HepG2 (cell line): ENCODE data around the gene TTBK1. TPM values are rescaled to one million over a fixed set of nuclear protein-coding genes. Genes with fewer than 3 reads are reported as not detected.

Experiments used
- ATAC-seq: fragments of 200-7000 bp; cut with Tn5 transposase; 3 replicates; pipeline ENCODE4 v1.9.1; 2020; ENCODE audit warnings: mild to moderate bottlenecking, moderate library complexity
- BruUV-seq: library from RNA; stranded (reverse); fragments of 400-500 nt; replicated peaks from 2 replicates; lab custom pipeline; 2021; lab: Mats Ljungman, UMichigan
- CTCF ChIA-PET: fragments of 300-600 bp; formaldehyde crosslinking; extraction: SDS; loops from one replicate; lab custom pipeline; 2021; ENCODE audit warnings: low total read pairs, inconsistent platforms, low intra/inter-chr PET ratio; lab: Yijun Ruan, JAX
- POLR2A ChIA-PET: fragments of 350-600 bp; sonication (Branson Sonifier 250); formaldehyde crosslinking; loops from one replicate; lab custom pipeline; 2020; ENCODE audit warnings: antibody characterized with exemption, inconsistent platforms; lab: Yijun Ruan, JAX
- DNase-seq: peaks from one replicate; pipeline ENCODE4 v3.0.0-alpha.2; 2015; ENCODE audit warnings: low spot score
- FAIRE-seq: peaks from 3 replicates; lab custom pipeline; 2011; peaks lifted over from hg19 to GRCh38; lab: Jason Lieb, UNC
- H2AFZ ChIP-seq: one replicate; pipeline ENCODE4 v1.6.1; 2011; ENCODE audit warnings: low read length, inconsistent platforms
- H3K27ac ChIP-seq: fragments of 300-600 bp; 3 replicates; pipeline ENCODE4 v1.8.0; 2011; ENCODE audit warnings: mixed run types, mild to moderate bottlenecking, mixed read lengths, low read length, inconsistent platforms; ENCODE audit not compliant: insufficient read depth; ENCODE audit errors: extremely low read length
- H3K27me3 ChIP-seq, 2 experiments: fragments of 200-600 bp in 1 of 2; 2 replicates in 1 of 2; 3 replicates in 1 of 2; pipeline versions ENCODE4 v1.6.0 to v1.8.0; 2011; ENCODE audit warnings: low read length in 2 of 2, mild to moderate bottlenecking in 2 of 2, moderate library complexity in 2 of 2, inconsistent platforms in 1 of 2; ENCODE audit not compliant: insufficient read depth in 2 of 2, control insufficient read depth in 1 of 2
- H3K36me3 ChIP-seq, 2 experiments: fragments of 200-600 bp in 1 of 2; replicated peaks in 1 of 2; 2 replicates in 1 of 2; 3 replicates in 1 of 2; pipeline versions ENCODE4 v1.5.1 to v1.8.0; 2011; ENCODE audit warnings: low read length in 2 of 2, inconsistent platforms in 1 of 2; ENCODE audit not compliant: insufficient read depth in 2 of 2, control insufficient read depth in 1 of 2
- H3K4me1 ChIP-seq: 2 replicates; pipeline ENCODE4 v1.5.1; 2012; ENCODE audit warnings: low read length, inconsistent platforms; ENCODE audit not compliant: insufficient read depth
- H3K4me2 ChIP-seq: 2 replicates; pipeline ENCODE4 v1.6.0; 2011; ENCODE audit warnings: low read depth, low read length, inconsistent platforms
- H3K4me3 ChIP-seq, 3 experiments: fragments of 200-600 bp in 1 of 3; sonication (generic), shearing (Covaris generic) in 1 of 3; replicated peaks in 1 of 3; 2 replicates each; pipeline ENCODE4 v1.5.1; 2011 to 2016; ENCODE audit warnings: low read length in 3 of 3, inconsistent platforms in 2 of 3, low read depth in 2 of 3, mild to moderate bottlenecking in 2 of 3, control low read depth in 1 of 3, mixed read lengths in 1 of 3; ENCODE audit not compliant: insufficient read depth in 1 of 3
- H3K79me2 ChIP-seq: one replicate; pipeline ENCODE4 v1.6.1; 2011; ENCODE audit warnings: low read length, inconsistent platforms; ENCODE audit not compliant: insufficient read depth
- H3K9ac ChIP-seq: 2 replicates; pipeline ENCODE4 v1.6.0; 2011; ENCODE audit warnings: mild to moderate bottlenecking, low read depth, low read length, inconsistent platforms; ENCODE audit not compliant: insufficient read depth
- H3K9me3 ChIP-seq: 2 replicates; pipeline ENCODE4 v1.5.1; 2012; ENCODE audit warnings: mild to moderate bottlenecking, low read length
- H4K20me1 ChIP-seq: 2 replicates; pipeline ENCODE4 v1.6.0; 2011; ENCODE audit warnings: inconsistent platforms, mild to moderate bottlenecking, low read length, moderate library complexity; ENCODE audit not compliant: insufficient read depth
- FOSL2 ChIP-seq: sonication (generic); formaldehyde crosslinking; IDR thresholded peaks from 2 replicates; pipeline ENCODE4 v1.4.0; 2020; ENCODE audit warnings: missing genetic modification reagents
- FOXA3 ChIP-seq: IDR thresholded peaks from 2 replicates; pipeline ENCODE4 v1.6.1; 2016; ENCODE audit warnings: missing genetic modification reagents, missing compliant biosample characterization
- ZKSCAN5 ChIP-seq: sonication (generic); formaldehyde crosslinking; IDR thresholded peaks from 2 replicates; pipeline ENCODE4 v1.5.1; 2020; ENCODE audit warnings: mild to moderate bottlenecking, missing genetic modification reagents
- ZSCAN22 ChIP-seq: sonication (generic); formaldehyde crosslinking; IDR thresholded peaks from 2 replicates; pipeline ENCODE4 v1.4.0; 2020; ENCODE audit warnings: mild to moderate bottlenecking, missing genetic modification reagents
- WGBS: methylation state at CpG from one replicate; pipeline ENCODE4 v1.1.6; 2017; ENCODE audit warnings: low lambda C conversion rate; 5-methylcytosine and 5-hydroxymethylcytosine counted together
- in situ Hi-C: cut with HindIII; loops from 2 replicates; pipeline ENCODE4 v1.10.0; 2017; ENCODE audit warnings: low pct_unique_long_range_greater_than_20kb; ENCODE audit not compliant: extremely low pct_ligation_motif_present
- intact Hi-C: fragments of 100-400 bp; cut with micrococcal nuclease; formaldehyde crosslinking; loops from one replicate; pipeline ENCODE4 v1.10.0; 2022; ENCODE audit not compliant: unreplicated experiment
- polyA plus RNA-seq, 8 experiments: library from polyadenylated mRNA; depleted of rRNA in 3 of 8; stranded (reverse) in 7 of 8; unstranded in 1 of 8; fragments of >200 nt; fragmentation: Illumina TruSeq in 4 of 8; extraction: Trizol in 4 of 8; gene quantifications; 2 replicates each; pipeline versions ENCODE4 v1.2.1 to v1.2.3, GENCODE V29; 2011 to 2016; ENCODE audit warnings: low read depth in 4 of 8, missing spikeins in 1 of 8, mixed read lengths in 1 of 8; ENCODE audit not compliant: insufficient read depth in 1 of 8
- total RNA-seq, 5 experiments: library from RNA; depleted of rRNA; stranded (reverse); fragments of >200 nt; fragmentation: Illumina TruSeq; extraction: Trizol; gene quantifications; 2 replicates each; pipeline ENCODE4 v1.2.3, GENCODE V29; 2016; ENCODE audit warnings: low read depth in 1 of 5
- TF ChIP-seq, protein P1 (sequence below): sonication (generic); formaldehyde crosslinking; IDR thresholded peaks from 2 replicates; pipeline ENCODE4 v1.4.0; 2020; ENCODE audit warnings: mild to moderate bottlenecking, missing genetic modification reagents, borderline replicate concordance
- TF ChIP-seq, protein P2 (sequence below): sonication (generic); formaldehyde crosslinking; IDR thresholded peaks from 2 replicates; pipeline ENCODE4 v1.5.1; 2020; ENCODE audit warnings: mild to moderate bottlenecking, missing genetic modification reagents, moderate library complexity
- TF ChIP-seq, protein P3 (sequence below): IDR thresholded peaks from 2 replicates; pipeline ENCODE4 v1.6.1; 2016; ENCODE audit warnings: mild to moderate bottlenecking

TTBK1 gene
- total and polyA plus RNA-seq, 2 of the 13 experiments (the other 11 are each of a cell fraction or from before 2014, with no cell fraction given): 0.24 to 0.33 TPM

DNA sequence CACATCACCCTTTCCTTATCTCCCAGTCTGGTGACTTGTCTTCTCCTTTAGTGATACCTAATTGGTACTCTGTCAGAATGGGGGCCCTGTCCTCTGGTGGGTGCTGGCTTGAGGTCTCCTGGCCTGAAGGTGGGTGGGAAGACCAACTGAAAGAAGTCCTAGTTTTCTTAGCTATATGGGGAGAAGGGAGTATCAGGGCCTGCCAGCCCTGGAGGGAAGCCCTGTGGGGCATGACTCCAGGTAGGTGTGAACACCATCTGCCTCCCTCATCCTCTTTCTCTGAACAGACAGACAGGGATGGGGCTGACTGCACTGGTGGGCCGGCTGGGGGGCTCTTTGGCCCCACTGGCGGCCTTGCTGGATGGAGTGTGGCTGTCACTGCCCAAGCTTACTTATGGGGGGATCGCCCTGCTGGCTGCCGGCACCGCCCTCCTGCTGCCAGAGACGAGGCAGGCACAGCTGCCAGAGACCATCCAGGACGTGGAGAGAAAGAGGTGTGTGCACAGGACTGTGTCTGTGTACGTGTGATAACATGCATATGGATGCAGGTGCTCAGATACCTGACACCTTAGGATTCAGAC, 60.6 kb downstream of the TTBK1 start:
- CTCF ChIA-PET: no interaction called here

More for the DNA sequence above, 60.6 kb downstream of the TTBK1 start:
- intact Hi-C loops: no loop called here
- POLR2A ChIA-PET: interaction anchor here (2.0 kb wide), 1 partner anchor 13 kb away, joined by 8 read pairs; no protein-coding TSS in a partner anchor
- no peak overlapping the region for H3K9ac ChIP-seq
- no peak for TF ChIP-seq FOXA3 (CRISPR knock-in tag)
- TF ChIP-seq, protein P1, sequence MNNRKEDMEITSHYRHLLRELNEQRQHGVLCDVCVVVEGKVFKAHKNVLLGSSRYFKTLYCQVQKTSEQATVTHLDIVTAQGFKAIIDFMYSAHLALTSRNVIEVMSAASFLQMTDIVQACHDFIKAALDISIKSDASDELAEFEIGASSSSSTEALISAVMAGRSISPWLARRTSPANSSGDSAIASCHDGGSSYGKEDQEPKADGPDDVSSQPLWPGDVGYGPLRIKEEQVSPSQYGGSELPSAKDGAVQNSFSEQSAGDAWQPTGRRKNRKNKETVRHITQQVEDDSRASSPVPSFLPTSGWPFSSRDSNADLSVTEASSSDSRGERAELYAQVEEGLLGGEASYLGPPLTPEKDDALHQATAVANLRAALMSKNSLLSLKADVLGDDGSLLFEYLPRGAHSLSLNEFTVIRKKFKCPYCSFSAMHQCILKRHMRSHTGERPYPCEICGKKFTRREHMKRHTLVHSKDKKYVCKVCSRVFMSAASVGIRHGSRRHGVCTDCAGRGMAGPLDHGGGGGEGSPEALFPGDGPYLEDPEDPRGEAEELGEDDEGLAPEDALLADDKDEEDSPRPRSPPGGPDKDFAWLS (CRISPR knock-in tag): no peak
- TF ChIP-seq ZKSCAN5 (CRISPR knock-in tag): no peak
- no peak for TF ChIP-seq FOSL2 (CRISPR knock-in tag)
- TF ChIP-seq, protein P2, sequence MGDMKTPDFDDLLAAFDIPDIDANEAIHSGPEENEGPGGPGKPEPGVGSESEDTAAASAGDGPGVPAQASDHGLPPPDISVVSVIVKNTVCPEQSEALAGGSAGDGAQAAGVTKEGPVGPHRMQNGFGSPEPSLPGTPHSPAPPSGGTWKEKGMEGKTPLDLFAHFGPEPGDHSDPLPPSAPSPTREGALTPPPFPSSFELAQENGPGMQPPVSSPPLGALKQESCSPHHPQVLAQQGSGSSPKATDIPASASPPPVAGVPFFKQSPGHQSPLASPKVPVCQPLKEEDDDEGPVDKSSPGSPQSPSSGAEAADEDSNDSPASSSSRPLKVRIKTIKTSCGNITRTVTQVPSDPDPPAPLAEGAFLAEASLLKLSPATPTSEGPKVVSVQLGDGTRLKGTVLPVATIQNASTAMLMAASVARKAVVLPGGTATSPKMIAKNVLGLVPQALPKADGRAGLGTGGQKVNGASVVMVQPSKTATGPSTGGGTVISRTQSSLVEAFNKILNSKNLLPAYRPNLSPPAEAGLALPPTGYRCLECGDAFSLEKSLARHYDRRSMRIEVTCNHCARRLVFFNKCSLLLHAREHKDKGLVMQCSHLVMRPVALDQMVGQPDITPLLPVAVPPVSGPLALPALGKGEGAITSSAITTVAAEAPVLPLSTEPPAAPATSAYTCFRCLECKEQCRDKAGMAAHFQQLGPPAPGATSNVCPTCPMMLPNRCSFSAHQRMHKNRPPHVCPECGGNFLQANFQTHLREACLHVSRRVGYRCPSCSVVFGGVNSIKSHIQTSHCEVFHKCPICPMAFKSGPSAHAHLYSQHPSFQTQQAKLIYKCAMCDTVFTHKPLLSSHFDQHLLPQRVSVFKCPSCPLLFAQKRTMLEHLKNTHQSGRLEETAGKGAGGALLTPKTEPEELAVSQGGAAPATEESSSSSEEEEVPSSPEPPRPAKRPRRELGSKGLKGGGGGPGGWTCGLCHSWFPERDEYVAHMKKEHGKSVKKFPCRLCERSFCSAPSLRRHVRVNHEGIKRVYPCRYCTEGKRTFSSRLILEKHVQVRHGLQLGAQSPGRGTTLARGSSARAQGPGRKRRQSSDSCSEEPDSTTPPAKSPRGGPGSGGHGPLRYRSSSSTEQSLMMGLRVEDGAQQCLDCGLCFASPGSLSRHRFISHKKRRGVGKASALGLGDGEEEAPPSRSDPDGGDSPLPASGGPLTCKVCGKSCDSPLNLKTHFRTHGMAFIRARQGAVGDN: 0 out of 2 replicates have a peak, but pooled peaks have one; percentile 12
- TF ChIP-seq ZSCAN22 (CRISPR knock-in tag): no peak
- TF ChIP-seq, protein P3, sequence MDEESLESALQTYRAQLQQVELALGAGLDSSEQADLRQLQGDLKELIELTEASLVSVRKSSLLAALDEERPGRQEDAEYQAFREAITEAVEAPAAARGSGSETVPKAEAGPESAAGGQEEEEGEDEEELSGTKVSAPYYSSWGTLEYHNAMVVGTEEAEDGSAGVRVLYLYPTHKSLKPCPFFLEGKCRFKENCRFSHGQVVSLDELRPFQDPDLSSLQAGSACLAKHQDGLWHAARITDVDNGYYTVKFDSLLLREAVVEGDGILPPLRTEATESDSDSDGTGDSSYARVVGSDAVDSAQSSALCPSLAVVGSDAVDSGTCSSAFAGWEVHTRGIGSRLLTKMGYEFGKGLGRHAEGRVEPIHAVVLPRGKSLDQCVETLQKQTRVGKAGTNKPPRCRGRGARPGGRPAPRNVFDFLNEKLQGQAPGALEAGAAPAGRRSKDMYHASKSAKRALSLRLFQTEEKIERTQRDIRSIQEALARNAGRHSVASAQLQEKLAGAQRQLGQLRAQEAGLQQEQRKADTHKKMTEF (CRISPR knock-in tag): no peak
- BruUV-seq: no TSS peak
- no peak for DNase-seq
- WGBS: 94% methylated on average over 8 of the region's 8 CpGs
- H3K36me3 ChIP-seq: no peaks in the 10 kb centered on the region; a peak in 1 of 5 replicates
- no peak for FAIRE-seq
- no peaks in the 10 kb centered on the region for H3K27me3 ChIP-seq
- H2AFZ ChIP-seq: no peak overlapping the region
- no peaks in the 10 kb centered on the region for H3K9me3 ChIP-seq
- in situ Hi-C loops: no loop called here
- H3K4me3 ChIP-seq: no peak overlapping the region
- no peaks in the 10 kb centered on the region for H4K20me1 ChIP-seq
- peaks cover 32% of the 10 kb centered on the region for H3K4me1 ChIP-seq
- H3K27ac ChIP-seq: no peak overlapping the region
- no peak for ATAC-seq
- H3K79me2 ChIP-seq: no peaks in the 10 kb centered on the region
- H3K4me2 ChIP-seq: no peak overlapping the region
